GM18502 (cell line): Measurements from ENCODE around the gene FBXO9.
A peak's percentile ranks its signal among the peaks of the same experiment; 100 is the strongest.

ENCODE experiments used
- ATAC-seq: cut with Tn5 transposase; IDR thresholded peaks from one replicate; pipeline ENCODE4 v1.9.1; 2021; ENCODE audit warnings: mild to moderate bottlenecking; ENCODE audit not compliant: unreplicated experiment, poor library complexity

Gene FBXO9

GRCh38 chr6:53086302-53086701, 21.1 kb downstream of the FBXO9 start:
- ATAC-seq = no peak

GRCh38 chr6:53089948-53090347, 24.7 kb downstream of the FBXO9 start:
- no peak for ATAC-seq

DNA sequence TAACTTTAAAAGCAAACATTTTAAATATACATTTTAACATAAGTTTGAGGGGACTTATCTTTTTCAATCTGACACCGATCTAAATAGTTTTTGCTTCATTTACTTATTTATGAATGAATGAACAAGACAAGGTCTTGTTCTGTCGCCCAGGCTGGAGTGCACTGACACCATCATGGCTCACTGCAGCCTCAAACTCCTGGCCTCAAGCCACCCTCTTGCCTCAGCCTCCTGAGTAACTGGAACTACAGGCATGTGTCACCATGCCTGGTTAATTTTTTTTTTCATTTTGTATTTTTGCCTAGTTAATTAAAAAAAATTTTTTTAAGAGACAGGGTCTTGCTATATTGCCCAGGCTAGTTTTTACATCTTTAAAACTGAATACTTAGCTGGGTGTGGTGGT, 25.4 kb downstream of the FBXO9 start:
- ATAC-seq = no peak

DNA sequence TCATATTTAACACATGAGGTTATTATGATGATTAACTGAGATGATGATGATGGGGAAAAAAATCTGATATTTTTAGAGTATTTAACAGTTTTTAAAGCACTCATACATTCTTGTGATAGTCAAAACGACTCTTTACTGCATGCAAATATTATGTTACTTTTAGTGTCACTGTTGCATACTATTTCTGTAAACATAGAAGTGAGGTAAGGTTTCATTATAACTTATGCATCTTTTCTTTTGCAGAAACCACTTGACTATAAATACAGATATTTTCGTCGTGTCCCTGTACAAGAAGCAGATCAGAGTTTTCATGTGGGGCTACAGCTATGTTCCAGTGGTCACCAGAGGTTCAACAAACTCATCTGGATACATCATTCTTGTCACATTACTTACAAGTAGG, 30.1 kb downstream of the FBXO9 start:
- ATAC-seq = no peak

GRCh38 chr6:53095716-53096115, 30.5 kb downstream of the FBXO9 start:
- no peak for ATAC-seq

- ATAC-seq = no peak
Measured at GRCh38 chr6:53100561-53100960, 35.4 kb downstream of the FBXO9 start.

GRCh38 chr6:53101006-53101405, 35.8 kb downstream of the FBXO9 start:
- no peak for ATAC-seq

DNA sequence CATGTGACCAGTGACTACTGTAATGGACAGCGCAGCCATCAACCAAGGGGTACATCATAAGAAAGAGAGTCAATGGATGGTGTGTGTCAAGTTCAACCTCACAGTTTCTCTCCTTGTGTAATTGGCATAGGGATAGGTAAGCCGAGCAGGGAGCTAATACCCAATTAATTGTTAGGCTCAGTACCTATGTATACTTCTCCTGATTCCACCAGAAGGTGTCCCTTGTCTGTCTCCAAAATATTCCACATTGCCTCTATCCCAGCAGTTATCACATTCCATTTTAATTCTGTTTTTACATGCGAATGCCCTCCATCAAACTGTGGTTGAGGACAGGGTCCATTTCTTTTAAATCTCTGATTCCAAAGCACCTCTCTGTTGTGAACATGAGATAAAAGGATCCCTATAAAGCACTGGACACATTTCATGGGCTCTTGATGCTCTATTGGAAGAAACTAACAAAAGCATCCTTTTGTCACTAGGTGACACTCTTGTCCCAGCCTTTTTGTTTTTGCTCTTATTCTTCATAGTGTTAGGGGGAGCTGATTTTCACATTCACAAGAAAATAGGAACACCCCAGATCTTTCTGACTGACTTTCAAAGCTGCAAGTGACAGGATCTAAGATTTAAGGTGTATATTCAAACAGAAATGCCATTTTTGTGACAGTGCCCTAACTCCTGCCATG, 38.9 kb downstream of the FBXO9 start:
- ATAC-seq = no peak

- ATAC-seq = no peak
Measured at GRCh38 chr6:53104916-53105315, 39.7 kb downstream of the FBXO9 start.

- ATAC-seq = no peak
Measured at GRCh38 chr6:53107091-53107490, 41.9 kb downstream of the FBXO9 start.

- ATAC-seq = peak; percentile 90
Measured at GRCh38 chr6:53109612-53110011, 44.4 kb downstream of the FBXO9 start.

DNA sequence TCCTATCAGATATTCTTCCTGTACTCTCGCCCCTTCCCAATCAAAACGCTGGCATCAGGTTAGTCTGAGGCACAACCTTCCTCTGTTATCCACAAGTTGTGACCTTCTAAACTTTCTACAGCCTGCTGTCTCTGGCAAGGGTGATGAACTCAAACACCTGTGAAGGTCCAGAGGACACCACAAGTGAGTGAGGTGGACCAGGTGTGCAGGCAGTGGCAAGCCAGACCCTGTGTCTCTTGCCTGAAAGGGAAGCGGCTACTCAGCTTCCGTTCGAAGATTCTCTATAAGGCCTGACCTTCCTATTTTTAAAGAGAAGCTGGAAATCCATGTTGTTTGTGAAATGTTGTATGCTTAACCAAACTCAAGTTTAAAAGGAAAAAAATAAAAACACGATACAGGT, 46.7 kb downstream of the FBXO9 start:
- ATAC-seq = no peak

- ATAC-seq = no peak
Measured at GRCh38 chr6:53112404-53112803, 47.2 kb downstream of the FBXO9 start.

- ATAC-seq = no peak
Measured at GRCh38 chr6:53112871-53113270, 47.7 kb downstream of the FBXO9 start.

- no peak for ATAC-seq
Measured at GRCh38 chr6:53113742-53114141, 48.5 kb downstream of the FBXO9 start.

- ATAC-seq = no peak
Measured at GRCh38 chr6:53115113-53115512, 49.9 kb downstream of the FBXO9 start.

- no peak for ATAC-seq
Measured at GRCh38 chr6:53115741-53116140, 50.5 kb downstream of the FBXO9 start.

GRCh38 chr6:53119349-53119748, 54.1 kb downstream of the FBXO9 start:
- ATAC-seq = no peak

DNA sequence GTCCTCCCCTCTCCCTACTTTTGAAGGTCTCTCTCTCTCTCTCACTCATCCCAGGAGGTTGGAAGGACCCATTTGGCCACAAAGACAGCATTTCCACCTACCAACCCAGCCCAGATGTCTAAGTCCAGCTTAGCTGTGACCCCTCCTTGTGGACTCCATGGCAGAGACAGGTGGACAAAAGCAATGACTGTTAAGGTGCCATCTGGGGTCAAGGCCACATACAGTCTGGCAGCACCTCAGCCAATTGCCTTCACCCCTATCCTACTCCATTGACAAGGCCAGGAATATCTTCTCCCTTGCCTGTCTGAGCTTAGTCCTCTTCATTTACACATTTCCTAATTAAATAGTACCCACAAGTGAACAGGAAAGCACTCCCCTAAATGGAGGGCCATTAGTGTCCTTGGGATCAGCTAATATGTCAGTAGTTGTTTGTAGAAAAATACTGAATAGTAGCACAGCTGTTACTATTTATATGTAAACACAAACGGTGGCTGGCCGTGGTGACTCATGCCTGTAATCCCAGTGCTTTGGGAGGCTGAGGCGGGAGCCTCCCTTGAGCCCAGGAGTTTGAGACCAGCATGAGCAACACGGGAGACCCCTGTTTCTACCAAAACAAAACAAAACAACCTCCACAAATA, 54.7 kb downstream of the FBXO9 start:
- ATAC-seq = no peak

- ATAC-seq = no peak
Measured at GRCh38 chr6:53124131-53124800, 59.1 kb downstream of the FBXO9 start.

DNA sequence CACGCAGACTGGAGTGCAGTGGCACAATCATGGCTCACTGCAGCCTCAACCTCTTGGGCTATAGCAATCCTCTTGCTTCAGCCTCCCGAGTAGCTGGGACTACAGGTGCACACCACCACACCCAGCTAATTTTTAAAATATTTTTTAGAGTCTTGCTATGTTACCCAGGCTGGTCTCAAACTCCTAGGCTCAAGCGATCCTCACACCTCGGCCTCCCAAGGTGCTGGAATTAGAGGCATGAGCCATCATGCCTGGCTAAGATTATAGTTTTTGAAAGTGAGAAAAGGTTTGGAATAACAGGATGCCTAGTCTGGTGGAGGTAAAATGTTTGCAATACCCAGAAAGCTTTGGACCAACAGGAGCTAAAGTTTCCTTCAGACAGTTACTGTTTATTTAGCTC, 60.1 kb downstream of the FBXO9 start:
- ATAC-seq = no peak

DNA sequence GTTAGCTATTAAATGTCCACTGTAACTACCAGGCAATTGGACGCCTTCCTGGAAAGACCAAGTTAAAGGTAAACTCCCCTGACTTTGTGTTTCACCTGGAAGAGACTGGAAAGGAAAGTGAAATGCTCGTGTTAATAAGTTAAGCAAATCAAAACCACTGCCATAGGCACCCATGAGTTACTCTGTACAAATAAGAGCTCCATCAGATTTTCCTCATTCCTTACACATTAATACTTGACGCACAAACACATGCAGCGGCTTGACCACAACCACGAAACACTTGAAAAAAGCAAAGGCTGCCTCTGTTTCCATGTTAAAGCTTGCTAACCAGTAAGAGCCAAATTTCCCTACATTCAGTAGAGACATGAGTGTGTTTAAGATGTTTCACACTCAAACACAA, 63.6 kb downstream of the FBXO9 start:
- ATAC-seq = no peak
